ENCODE data around the gene NEU2.

GRCh38 chr2:233063976-233064411 is 31.5 kb downstream of the NEU2 start:
- TF ChIP-seq CTCF (IDR thresholded peaks at IDR 0.05) (no peak), POLR2A (IDR thresholded peaks at IDR 0.05) (no peak)

All from uterus (tissue), 2 donors.